Esophagus squamous epithelium (tissue), 4 donors: Measurements from ENCODE around the gene DLL3.
"Not testable (repeated sequence)": the region's sequence is repeated elsewhere in the genome, so short reads cannot be mapped to it uniquely, and the experiment has no call there.

ENCODE experiments used
- CTCF ChIP-seq, 6 experiments: fragments of 450-650 bp in 4 of 6; fragments of 200-600 bp in 2 of 6; sonication (generic) in 2 of 6; IDR thresholded peaks; one replicate each; pipeline ENCODE4 v1.5.1; 2016 to 2019; ENCODE audit warnings: antibody characterized with exemption in 6 of 6, mild to moderate bottlenecking in 4 of 6, moderate library complexity in 4 of 6
- POLR2A ChIP-seq, 4 donors: fragments of 450-650 bp; IDR thresholded peaks; one replicate each; pipeline ENCODE4 v1.6.1; 2017; ENCODE audit warnings: antibody characterized with exemption in 4 of 4, mild to moderate bottlenecking in 4 of 4, moderate library complexity in 3 of 4

DNA sequence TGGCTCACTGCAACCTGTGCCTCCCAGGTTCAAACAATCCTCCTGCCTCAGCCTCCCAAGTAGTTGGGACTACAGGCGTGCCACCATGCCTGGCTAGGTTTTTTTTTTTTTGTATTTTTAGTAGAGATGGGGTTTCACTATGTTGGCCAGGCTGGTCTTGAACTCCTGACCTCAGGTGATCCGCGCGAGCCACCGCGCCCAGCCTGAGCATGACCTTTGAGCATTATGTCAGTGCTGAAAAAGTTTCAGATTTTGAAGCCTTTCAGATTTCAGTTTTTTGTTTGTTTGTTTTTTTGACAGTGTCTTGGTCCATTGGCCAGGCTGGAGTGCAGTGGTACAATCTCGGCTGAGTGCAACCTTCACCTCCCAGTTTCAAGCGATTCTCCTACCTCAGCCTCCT, 47.5 kb upstream of the DLL3 start:
- TF ChIP-seq CTCF, POLR2A (IDR thresholded peaks at IDR 0.05): not testable (repeated sequence)
